AG10803 (cell line): ENCODE results near the gene SPPL2A.

ENCODE experiments used
- DNase-seq: peaks from one replicate; pipeline ENCODE4 v3.0.0; 2010; ENCODE audit warnings: low read depth
- H3K4me3 ChIP-seq: 2 replicates; pipeline ENCODE4 v1.5.1; 2011; ENCODE audit warnings: mild to moderate bottlenecking, low read length, control low read depth
- TF ChIP-seq, protein P1 (sequence below): conservative IDR thresholded peaks from 2 replicates; pipeline ENCODE4 v1.5.1; 2011; ENCODE audit warnings: mild to moderate bottlenecking, low read length, control low read depth, inconsistent platforms

SPPL2A gene

DNA sequence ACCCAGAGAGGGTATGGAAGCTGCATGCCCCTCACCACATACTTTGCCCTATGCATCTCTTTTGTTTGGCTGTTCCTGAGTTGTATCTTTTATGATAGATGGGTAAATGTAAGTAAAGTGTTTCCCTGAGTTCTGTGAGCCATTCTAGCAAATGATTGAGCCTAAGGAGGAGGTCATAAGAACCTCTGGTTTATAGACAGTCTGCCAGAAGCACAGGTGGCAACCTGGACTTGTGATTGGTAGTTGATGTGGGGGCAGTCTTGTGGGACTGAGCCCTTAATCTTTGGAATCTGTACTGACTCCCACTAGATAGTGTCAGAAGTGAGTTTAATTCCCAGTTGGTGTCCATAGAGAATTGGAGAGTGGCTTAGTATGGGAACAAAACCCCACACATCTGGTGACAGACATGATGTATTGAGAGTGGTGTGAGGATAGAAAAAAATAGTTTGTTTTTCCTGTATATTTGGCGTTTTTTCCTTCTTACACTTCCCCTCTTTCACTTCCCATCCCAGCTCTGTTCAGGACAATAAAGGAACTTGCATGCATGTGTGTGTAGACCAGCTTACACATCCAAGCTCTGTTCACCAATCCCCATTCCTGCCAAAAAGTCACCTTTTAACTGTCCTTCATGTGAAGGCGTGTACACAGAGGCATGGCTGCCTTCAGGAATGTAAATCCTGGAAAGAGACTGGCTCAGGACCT, 38.1 kb upstream of the SPPL2A start:
- no peak overlapping the region for H3K4me3 ChIP-seq
- TF ChIP-seq, protein P1, sequence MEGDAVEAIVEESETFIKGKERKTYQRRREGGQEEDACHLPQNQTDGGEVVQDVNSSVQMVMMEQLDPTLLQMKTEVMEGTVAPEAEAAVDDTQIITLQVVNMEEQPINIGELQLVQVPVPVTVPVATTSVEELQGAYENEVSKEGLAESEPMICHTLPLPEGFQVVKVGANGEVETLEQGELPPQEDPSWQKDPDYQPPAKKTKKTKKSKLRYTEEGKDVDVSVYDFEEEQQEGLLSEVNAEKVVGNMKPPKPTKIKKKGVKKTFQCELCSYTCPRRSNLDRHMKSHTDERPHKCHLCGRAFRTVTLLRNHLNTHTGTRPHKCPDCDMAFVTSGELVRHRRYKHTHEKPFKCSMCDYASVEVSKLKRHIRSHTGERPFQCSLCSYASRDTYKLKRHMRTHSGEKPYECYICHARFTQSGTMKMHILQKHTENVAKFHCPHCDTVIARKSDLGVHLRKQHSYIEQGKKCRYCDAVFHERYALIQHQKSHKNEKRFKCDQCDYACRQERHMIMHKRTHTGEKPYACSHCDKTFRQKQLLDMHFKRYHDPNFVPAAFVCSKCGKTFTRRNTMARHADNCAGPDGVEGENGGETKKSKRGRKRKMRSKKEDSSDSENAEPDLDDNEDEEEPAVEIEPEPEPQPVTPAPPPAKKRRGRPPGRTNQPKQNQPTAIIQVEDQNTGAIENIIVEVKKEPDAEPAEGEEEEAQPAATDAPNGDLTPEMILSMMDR, result no peak
- no peak for DNase-seq

DNA sequence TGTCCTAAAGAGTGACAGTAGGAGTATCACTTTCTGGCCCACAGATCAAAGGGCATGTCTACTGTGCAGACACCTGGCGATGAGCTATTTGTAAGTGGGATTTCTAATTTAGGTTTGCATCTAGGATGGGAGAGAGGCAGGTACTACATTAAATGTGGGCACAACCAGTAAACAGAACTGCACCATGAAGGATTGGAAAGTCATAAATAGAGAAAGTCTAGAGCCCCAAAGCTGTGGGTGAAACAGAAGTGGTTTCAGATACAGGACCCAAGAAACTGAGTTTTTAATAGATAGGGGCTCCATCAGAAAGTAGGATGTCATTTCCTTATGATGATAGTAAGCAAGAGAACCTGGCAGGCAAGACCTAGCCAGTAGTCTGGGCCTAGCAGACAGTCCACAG, 35.2 kb upstream of the SPPL2A start:
- no peak overlapping the region for H3K4me3 ChIP-seq
- TF ChIP-seq, protein P1, result no peak
- no peak for DNase-seq

DNA sequence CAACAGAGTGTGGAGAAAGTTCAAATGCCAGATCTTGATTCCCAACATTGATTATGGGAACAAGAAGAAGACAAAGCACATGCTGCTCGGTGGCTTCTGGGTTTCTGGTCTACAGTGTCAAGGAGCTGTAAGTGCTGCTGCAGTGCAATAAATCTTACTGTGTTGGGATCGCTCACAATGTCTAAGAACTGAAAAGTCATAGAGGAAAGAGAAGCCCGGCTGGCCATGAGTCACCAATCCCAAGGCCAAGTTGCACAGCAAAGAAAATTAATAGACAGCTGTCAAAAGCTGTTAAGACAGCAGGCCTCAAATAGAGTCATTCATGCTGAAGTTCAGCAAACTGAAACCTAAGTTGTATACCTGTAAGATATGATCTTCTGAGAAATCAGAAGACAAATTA, 33.2 kb upstream of the SPPL2A start:
- no peak for DNase-seq
- TF ChIP-seq, protein P1, result no peak
- H3K4me3 ChIP-seq, result no peak overlapping the region

DNA sequence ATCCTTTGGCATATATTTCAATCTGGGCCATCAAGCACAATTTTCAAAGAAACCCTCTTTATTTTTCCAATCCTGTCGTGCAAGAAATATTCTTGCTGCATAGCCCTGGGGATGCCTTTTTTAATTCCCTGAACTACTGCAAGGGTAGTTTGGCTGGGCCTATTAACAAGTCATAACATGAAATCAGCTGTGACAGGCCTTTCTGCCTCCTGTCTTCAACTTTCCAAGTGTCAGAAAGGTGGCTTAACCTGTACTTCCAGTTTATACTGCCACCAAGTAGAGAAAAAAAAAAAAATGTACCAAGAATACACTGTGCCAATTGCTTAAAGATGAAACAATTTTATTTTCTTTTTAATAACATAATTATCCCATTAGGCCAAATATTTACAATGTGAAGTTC, 32.4 kb upstream of the SPPL2A start:
- H3K4me3 ChIP-seq, result no peak overlapping the region
- DNase-seq, result no peak
- TF ChIP-seq, protein P1, result no peak

DNA sequence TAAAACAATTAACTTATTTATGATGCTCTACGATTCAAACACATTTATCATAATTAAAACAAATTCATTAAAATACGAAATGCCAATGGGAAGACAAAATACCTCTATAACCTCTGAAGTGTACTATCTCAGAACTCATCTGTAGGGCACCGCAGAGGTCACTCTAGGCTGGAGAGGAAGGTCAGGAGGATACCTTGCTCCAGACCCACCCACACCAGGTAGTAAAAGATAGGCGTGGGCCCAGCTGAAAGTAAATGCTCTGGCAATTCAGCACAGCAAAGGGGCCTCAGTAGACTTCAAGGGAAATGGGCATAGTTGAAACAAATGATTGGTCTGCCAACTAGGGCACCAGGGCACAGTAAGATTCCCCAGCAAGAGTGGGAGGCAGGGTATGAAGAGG, 26.0 kb upstream of the SPPL2A start:
- TF ChIP-seq, protein P1, result no peak
- DNase-seq, result no peak
- H3K4me3 ChIP-seq, result no peak overlapping the region

DNA sequence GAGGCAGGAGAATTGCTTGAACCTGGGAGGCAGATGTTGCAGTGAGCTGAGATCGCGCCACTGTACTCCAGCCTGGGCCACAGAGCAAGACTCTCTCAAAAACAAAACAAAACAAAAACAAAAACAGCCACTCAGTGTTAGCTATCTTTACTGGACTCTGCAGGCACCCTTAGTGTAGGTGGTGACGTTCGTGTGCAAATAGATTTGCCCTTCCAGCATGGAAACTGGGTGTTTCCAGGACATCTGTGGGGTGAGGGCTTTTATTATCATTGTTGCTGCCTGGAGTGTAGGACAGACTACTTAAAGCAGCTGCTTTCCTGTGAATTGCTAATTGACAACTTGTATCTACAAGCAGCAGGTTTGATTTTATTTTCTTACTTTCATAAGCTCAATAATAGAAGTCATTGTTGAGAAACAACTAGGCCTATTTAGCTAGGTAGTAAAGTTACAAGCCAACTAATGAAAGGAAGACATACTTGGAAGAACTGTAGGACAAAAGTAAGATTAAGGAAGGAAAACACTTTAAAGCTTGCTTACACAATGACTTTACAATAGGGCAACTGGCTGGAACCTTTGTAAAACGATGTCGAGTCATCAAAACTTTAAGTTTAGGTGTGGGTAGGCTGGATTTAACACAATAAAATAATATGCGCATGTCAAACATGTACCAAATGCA, 25.4 kb upstream of the SPPL2A start:
- H3K4me3 ChIP-seq, result no peak overlapping the region
- no peak for DNase-seq
- TF ChIP-seq, protein P1, result no peak

DNA sequence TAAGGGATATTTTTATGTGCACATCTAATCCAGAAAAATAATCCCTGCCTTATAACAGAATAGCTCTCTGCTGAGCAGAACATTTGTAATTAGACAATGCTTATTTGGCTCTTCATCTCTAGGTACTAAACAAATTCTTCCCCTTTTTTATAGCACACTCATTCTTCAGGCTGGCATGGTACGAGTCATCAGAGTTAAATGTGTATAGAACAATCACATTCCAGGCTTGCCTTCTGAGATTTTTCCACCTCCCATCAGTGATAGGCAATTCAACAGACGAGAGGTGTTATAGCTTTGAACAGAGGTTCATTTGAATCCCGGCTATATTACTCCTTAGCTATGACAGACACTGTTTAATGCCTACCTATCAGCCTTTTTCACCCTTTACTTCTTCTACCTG, 21.4 kb upstream of the SPPL2A start:
- DNase-seq, result peak; percentile 11
- TF ChIP-seq, protein P1, result no peak
- no peak overlapping the region for H3K4me3 ChIP-seq
